Epidermal melanocyte (primary cell): ENCODE results near the gene ZBTB16.

Experiments used
- DNase-seq: peaks from one replicate; pipeline ENCODE4 v3.0.0; 2011; ENCODE audit warnings: low spot score; ENCODE audit not compliant: insufficient read length

Gene ZBTB16

GRCh38 chr11:114297806-114298709 is 238.5 kb downstream of the ZBTB16 start:
- DNase-seq, result no peak

GRCh38 chr11:114298710-114299109 is 239.2 kb downstream of the ZBTB16 start:
- DNase-seq, result no peak
